ENCODE data around the gene FLII.
"Not testable (repeated sequence)": the region's sequence is repeated elsewhere in the genome, so short reads cannot be mapped to it uniquely, and the experiment has no call there.

Gene FLII

GRCh38 chr17:18258356-18259038 is at the start of gene FLII:
FLII (minus strand) TSS chr17:18258738; CDS start chr17:18258690, 48 bp downstream.
- no peak for DNase-seq (ENCODE audit: low read depth, low spot score)
- H3K27ac ChIP-seq: peak within 1 kb of the TSS; percentile 99

GRCh38 chr17:18303206-18303605 is 44.7 kb upstream of the FLII start:
- H3K27ac ChIP-seq; DNase-seq (ENCODE audit: low read depth, low spot score): not testable (repeated sequence)

- DNase-seq (ENCODE audit: low read depth, low spot score): no peak
- H3K27ac ChIP-seq: no peak overlapping the region
Measured at GRCh38 chr17:18300725-18301480, 42.4 kb upstream of the FLII start.

GRCh38 chr17:18298061-18298460 is 39.5 kb upstream of the FLII start:
- not testable (repeated sequence) for H3K27ac ChIP-seq; DNase-seq (ENCODE audit: low read depth, low spot score)

GRCh38 chr17:18291718-18292540 is 33.4 kb upstream of the FLII start:
- no peak overlapping the region for H3K27ac ChIP-seq
- DNase-seq (ENCODE audit: low read depth, low spot score): no peak

- no peak for DNase-seq (ENCODE audit: low read depth, low spot score)
- H3K27ac ChIP-seq: no peak overlapping the region
Measured at GRCh38 chr17:18285296-18285695, 26.8 kb upstream of the FLII start.

GRCh38 chr17:18281788-18282187 is 23.2 kb upstream of the FLII start:
- DNase-seq (ENCODE audit: low read depth, low spot score): no peak
- H3K27ac ChIP-seq: no peak overlapping the region

- DNase-seq (ENCODE audit: low read depth, low spot score): no peak
- no peak overlapping the region for H3K27ac ChIP-seq
Measured at GRCh38 chr17:18280766-18281371, 22.3 kb upstream of the FLII start.

GRCh38 chr17:18280249-18280648 is 21.7 kb upstream of the FLII start:
- no peak for DNase-seq (ENCODE audit: low read depth, low spot score)
- H3K27ac ChIP-seq: no peak overlapping the region

- H3K27ac ChIP-seq: no peak overlapping the region
- DNase-seq (ENCODE audit: low read depth, low spot score): no peak
Measured at GRCh38 chr17:18278867-18279266, 20.3 kb upstream of the FLII start.

- H3K27ac ChIP-seq: no peak overlapping the region
- DNase-seq (ENCODE audit: low read depth, low spot score): no peak
Measured at GRCh38 chr17:18277076-18277475, 18.5 kb upstream of the FLII start.

GRCh38 chr17:18270046-18270931 is 11.8 kb upstream of the FLII start:
- no peak for DNase-seq (ENCODE audit: low read depth, low spot score)
- H3K27ac ChIP-seq: no peak overlapping the region

GRCh38 chr17:18267927-18268711 is 9.6 kb upstream of the FLII start:
- peak overlapping the region; percentile 70 for H3K27ac ChIP-seq
- no peak for DNase-seq (ENCODE audit: low read depth, low spot score)

- DNase-seq (ENCODE audit: low read depth, low spot score): no peak
- peak overlapping the region; percentile 70 for H3K27ac ChIP-seq
Measured at GRCh38 chr17:18267366-18267765, 8.8 kb upstream of the FLII start.

GRCh38 chr17:18263885-18264682 is 5.5 kb upstream of the FLII start:
- no peak for DNase-seq (ENCODE audit: low read depth, low spot score)

GRCh38 chr17:18262641-18263040 is 4.1 kb upstream of the FLII start:
- no peak for DNase-seq (ENCODE audit: low read depth, low spot score)
- H3K27ac ChIP-seq: no peak overlapping the region

More at GRCh38 chr17:18263885-18264682, 5.5 kb upstream of the FLII start:
- no peak overlapping the region for H3K27ac ChIP-seq

- peak overlapping the region; percentile 99 for H3K27ac ChIP-seq
- DNase-seq (ENCODE audit: low read depth, low spot score): no peak
Measured at GRCh38 chr17:18262111-18262510, 3.6 kb upstream of the FLII start.

- H3K27ac ChIP-seq: peak overlapping the region; percentile 99
- DNase-seq (ENCODE audit: low read depth, low spot score): no peak
Measured at GRCh38 chr17:18261659-18262058, 3.1 kb upstream of the FLII start.

All from epithelial cell of prostate (primary cell).